Hematopoietic multipotent progenitor cell treated with erythropoietin and hydrocortisone succinate and interleukin-3 and kit ligand, for 8 days (in vitro differentiated cells): ENCODE data around the gene ATP1B1.
A peak's percentile ranks its signal among the peaks of the same experiment; 100 is the strongest.

ENCODE experiments used
- DNase-seq: peaks from one replicate; pipeline ENCODE4 v3.0.0-alpha.2; 2015

The ATP1B1 gene

DNA sequence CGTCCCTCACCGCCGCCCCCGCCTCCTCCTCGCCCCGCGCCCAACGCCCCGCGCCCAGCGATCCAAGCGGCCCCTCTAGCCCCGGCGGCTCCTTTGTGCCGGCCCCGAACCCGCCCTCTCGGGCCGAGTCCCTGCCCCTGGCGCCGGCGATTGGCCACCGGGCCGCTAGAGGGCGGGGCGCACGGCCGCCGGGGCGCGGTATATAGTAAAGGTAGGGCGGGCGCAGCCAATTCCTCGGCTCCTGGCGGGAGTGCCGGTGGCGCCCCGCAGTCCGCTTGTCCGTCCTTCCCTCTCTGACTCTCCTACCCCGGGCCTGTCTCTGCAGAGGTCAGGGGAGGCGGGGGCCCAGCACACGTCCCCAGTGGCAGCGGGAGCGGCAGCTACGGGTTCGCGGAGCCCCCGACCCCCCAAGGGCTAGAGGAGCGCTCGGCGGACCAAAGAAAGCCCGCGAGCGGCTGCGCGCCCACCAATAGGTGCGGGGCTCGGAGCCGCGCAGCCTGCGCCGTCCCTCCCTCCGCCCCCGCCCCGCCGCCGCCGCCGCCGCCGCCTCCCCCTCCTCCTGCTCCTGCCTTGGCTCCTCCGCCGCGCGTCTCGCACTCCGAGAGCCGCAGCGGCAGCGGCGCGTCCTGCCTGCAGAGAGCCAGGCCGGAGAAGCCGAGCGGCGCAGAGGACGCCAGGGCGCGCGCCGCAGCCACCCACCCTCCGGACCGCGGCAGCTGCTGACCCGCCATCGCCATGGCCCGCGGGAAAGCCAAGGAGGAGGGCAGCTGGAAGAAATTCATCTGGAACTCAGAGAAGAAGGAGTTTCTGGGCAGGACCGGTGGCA, at the start of gene ATP1B1:
TSS of gene ATP1B1 (plus strand) at position 596 of the 826 bp plus-strand sequence. CDS start at position 736, 140 bp downstream.
- peak; percentile 78 for DNase-seq

DNA sequence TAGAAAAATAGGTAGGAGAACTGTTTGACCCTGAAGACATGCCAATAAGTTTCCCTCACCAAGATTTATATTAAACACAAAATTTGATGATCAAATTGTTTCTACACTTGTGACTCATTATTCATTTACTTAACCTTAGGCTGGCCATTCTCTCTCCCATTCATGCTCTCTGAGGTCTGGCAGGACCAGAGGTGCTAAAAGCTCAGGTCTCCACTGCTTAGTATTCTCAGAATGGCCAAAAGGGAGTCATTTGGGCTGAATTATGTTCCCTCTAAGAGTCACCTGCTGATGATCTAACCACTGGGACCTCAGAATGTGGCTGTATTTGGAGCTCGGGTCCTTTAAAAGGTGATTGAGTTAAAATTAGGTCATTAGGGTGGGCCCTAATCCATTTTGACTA, 47.1 kb upstream of the ATP1B1 start:
- DNase-seq, result no peak

- no peak for DNase-seq
Observed at GRCh38 chr1:169060043-169060722, 46.3 kb upstream of the ATP1B1 start.

DNA sequence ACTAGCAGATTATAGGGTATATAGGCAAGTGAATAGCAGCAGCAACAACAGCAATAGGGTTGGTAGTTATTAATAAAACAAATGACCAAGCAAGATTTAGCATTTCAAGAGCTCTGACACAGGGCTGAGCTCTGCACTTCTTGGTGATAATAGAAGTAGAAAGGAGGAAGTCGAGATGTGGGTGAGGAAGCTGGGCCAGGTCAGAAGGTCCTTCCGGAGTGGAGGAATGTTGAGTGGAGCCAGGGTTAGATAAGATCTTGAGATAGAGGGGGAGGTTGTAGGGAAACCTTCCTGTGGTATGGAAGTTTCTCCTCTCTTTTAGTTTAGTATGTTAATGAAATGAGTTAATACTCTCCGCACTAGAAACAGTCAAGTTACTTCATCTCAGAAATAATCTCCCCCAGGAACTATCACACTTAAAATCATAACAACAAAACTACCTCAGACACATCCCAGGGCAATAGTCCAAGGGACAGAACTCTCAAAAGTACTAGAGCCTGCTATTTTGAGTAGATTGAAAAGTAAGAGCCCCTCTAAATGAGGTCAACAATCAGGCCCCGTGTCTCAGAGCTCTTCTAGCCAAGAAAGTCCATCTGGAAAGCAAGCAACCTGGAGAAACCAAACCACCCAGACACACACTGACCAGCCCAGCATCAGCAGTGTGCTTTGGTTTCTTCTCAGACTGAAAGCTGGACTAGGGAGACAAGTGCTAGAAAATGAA, 45.4 kb upstream of the ATP1B1 start:
- no peak for DNase-seq

DNA sequence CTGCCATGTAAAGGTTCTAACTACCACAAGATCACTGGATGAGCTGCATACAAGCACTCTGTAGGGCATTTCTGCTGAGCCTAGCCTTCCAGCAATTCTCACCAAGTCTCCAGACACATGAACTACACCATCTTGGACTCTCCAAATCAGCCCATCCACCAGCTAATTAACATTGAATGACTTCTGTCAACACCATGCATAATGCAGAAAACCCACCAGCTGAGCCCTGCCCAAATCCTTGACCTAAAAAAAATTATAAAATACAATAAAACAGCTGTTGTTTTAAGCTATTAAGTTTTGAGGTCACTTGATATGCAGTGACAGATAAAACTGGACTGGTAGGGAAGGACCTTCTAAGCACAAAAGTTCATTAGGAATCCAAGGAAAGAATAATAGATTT, 44.3 kb upstream of the ATP1B1 start:
- no peak for DNase-seq

DNA sequence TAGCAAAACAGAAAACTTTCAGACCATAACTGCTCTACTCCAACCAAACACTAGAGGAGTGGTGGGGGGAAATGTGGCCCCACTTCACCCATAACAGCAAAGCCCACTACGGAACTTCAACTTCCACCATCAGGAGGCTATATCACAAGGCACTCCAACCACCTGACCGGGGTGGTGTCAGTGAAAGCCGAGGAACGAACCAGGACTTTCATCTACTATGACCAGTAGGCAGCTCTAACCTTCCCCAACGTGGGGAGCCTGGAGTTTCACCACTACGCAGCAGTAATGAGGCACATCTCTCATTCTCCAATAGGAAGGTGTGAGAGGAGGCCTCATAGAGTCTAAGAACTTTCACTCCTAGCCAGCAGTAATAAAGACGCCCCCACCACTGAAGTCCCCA, 42.4 kb upstream of the ATP1B1 start:
- no peak for DNase-seq

- no peak for DNase-seq
Observed at GRCh38 chr1:169070547-169070946, 35.9 kb upstream of the ATP1B1 start.

GRCh38 chr1:169070958-169071357, 35.5 kb upstream of the ATP1B1 start:
- DNase-seq, result no peak

- no peak for DNase-seq
Observed at GRCh38 chr1:169072945-169073725, 33.4 kb upstream of the ATP1B1 start.

GRCh38 chr1:169078163-169078883, 28.2 kb upstream of the ATP1B1 start:
- no peak for DNase-seq

DNA sequence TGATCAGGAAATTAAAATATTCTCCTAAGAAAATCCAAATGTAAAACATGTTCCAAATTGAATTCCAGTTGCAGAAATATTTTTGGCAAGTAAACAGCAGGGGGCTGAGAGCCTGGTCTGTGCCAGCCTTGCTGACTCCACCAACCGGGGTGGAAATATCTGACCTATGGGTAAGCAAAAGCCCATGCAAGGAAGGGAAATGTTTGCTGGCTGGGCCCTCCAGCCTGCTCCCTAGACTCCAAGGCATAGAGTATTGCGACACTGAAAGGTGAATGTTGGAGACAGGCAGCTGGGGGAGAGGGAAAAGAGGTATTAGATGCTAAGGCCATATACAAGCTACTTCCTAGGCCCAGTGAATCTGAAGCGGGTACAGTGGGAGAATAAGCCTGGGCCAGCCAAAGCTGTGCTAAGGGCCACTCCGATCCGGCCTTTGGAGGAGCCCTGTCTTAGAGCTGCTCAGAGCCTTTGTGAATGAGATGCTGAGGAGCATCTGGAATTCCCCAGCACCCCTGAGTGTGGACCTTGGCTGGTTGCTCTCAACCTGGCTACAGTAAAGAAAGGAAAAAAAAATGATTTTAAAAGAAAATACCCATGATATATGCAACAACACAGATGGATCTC, 24.9 kb upstream of the ATP1B1 start:
- no peak for DNase-seq

DNA sequence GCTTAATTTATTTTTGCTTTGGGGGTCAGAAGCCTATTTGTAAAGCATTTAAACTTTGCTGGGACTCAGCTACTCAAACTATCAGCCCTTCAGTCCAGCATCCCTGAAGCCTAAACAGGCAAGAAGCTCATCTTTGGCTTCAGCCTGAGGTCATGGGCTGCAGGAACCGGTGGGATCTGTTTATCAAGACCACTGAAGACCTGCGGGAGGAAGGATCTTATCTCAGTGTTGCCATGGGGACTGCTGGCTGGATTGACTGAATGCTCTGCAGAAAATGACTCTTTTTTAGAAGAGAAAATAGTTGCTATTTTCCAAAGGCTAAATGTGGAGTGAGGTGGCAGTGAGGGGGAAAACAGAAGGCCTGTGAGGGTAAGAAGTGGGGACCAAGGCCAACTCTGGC, 20.6 kb upstream of the ATP1B1 start:
- no peak for DNase-seq

DNA sequence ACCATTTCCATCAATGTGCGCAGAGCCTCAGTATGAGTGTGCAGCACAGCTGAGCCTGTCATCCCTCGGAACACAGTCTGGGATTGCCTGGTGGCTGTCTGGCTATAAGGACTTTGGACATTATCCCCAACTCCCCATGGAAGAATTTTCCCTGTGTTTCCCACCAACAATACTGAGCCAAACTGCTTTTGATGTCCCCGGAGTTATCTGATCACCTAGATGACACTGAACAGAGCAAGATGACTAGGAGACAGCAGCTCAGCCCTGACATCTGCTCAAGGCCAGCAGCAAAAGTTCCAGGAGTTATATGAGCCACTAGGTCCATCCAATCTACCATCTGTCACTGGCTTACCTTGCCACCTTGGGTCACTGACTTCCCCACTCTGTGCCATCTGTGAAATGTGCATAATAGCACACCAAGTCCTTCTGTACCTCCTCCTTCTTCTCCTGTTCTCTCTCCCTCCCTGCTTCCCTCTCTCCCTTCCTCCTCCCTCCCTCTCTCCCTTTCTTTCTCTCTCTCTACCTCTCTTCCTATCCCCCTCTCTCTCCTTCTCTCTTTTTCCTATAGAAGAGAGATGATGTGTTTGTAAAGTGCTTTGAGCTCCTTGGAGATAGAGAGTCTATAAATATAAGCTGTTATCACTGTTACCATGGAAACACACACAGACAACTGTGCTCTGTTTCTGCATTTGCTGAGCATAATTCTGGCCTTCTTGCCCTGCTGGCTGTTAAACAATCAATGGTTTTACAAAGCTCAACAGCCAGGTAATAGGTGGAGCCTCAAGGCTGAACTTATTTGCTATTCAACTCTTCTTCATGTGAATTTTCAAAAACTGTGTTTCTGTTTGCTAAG, 19.7 kb upstream of the ATP1B1 start:
- DNase-seq, result peak; percentile 24

DNA sequence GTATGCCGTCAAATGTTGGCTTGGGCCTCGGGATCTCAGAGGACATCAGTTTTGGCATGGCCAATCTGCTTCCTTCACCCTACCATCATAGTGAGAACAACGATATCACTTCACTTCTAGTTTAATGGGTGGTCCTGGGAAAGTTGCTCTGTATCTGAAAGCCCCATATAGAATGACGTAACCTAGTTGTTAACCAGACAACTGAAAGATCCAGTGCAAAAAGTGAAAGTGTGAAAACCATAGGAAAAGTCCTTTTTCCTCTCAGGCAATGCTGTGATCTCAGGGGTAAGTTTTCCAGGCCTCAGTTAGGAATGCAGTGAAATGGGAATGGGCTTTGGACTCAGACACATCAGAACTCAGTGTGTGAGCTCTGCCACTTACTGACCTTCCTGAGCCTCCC, 18.6 kb upstream of the ATP1B1 start:
- DNase-seq, result no peak

DNA sequence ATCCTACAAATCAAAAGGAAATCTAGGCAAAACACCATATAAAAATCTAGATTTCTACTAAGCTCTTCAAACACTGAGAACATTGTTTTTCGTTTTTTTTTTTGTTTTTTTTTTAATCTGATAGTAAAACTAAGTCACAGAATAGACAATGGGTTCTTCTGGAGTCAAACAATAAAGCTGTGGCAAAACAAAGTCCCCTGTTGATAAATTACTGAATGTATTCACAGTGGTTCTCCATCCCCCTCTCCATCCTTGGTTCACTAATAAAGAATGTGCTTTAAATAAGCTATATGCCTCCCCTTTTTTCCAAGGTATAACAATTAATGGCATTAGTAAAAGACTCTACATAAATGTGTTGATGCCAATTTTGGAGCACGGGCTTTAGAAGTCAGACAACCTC, 16.7 kb upstream of the ATP1B1 start:
- DNase-seq, result no peak

- DNase-seq, result no peak
Observed at GRCh38 chr1:169090308-169090899, 16.1 kb upstream of the ATP1B1 start.

GRCh38 chr1:169090900-169091311, 15.6 kb upstream of the ATP1B1 start:
- DNase-seq, result no peak

DNA sequence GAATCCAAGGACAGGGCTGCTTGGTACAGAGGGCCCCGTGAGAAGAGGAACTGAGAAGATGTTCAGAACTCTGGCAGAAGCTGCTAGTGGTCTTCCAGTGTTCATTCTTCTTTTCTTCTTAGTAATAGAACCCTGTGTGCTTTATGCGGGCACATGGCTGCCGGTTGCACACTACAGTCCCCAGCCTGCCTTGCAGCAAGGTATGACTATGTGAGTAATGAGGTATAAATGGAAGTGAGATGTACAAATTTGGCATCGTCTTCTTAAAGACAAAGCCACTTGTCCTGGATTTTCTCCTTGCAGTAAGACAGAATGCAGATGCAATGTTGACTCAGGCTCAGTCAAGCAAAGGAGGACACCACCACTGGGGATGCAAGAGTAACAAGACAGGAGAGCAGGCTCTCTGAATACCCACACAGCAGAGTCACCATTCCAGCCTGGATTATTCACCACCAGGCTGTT, 15.0 kb upstream of the ATP1B1 start:
- DNase-seq, result no peak

- DNase-seq, result no peak
Observed at GRCh38 chr1:169092399-169092798, 14.1 kb upstream of the ATP1B1 start.

GRCh38 chr1:169094897-169095569, 11.5 kb upstream of the ATP1B1 start:
- DNase-seq, result no peak
